MCF 10A (cell line): Measurements from ENCODE around the gene ZPBP2. TPM values are rescaled to one million over a fixed set of nuclear protein-coding genes. Genes with fewer than 3 reads are reported as not detected.

ENCODE experiments used
- BruUV-seq: library from RNA; stranded (reverse); fragments of 400-500 nt; replicated peaks from 2 replicates; lab custom pipeline; 2021; lab: Mats Ljungman, UMichigan
- CTCF ChIA-PET: fragments of 300-600 bp; sonication (Branson Sonifier 250); formaldehyde crosslinking; extraction: SDS; loops from one replicate; lab custom pipeline; 2021; ENCODE audit warnings: antibody characterized with exemption, inconsistent platforms; lab: Yijun Ruan, JAX
- POLR2A ChIA-PET: fragments of 300-600, 350-650 bp; sonication (Branson Sonifier 250); formaldehyde crosslinking; extraction: SDS; loops from one replicate; lab custom pipeline; 2020; ENCODE audit warnings: antibody characterized with exemption, inconsistent platforms; lab: Yijun Ruan, JAX
- DNase-seq: peaks from one replicate; pipeline ENCODE4 v3.0.0-alpha.2; 2018; ENCODE audit not compliant: unreplicated experiment
- H3K27ac Mint-ChIP-seq: one replicate; pipeline ENCODE4 v1.8.0; 2022; ENCODE audit warnings: mild to moderate bottlenecking, low read depth, mixed read lengths; ENCODE audit not compliant: unreplicated experiment
- H3K27me3 Mint-ChIP-seq: one replicate; pipeline ENCODE4 v1.8.0; 2022; ENCODE audit warnings: mixed read lengths; ENCODE audit not compliant: insufficient read depth, unreplicated experiment
- H3K36me3 Mint-ChIP-seq: one replicate; pipeline ENCODE4 v1.8.0; 2022; ENCODE audit warnings: mild to moderate bottlenecking, moderate library complexity, mixed read lengths; ENCODE audit not compliant: insufficient read depth, unreplicated experiment
- H3K4me1 Mint-ChIP-seq: one replicate; pipeline ENCODE4 v1.8.0; 2022; ENCODE audit warnings: mixed read lengths; ENCODE audit not compliant: insufficient read depth, unreplicated experiment
- H3K4me3 Mint-ChIP-seq: one replicate; pipeline ENCODE4 v1.8.0; 2022; ENCODE audit warnings: mild to moderate bottlenecking, moderate library complexity, mixed read lengths; ENCODE audit not compliant: unreplicated experiment
- H3K9me3 Mint-ChIP-seq: one replicate; pipeline ENCODE4 v1.8.0; 2022; ENCODE audit warnings: mixed read lengths; ENCODE audit not compliant: unreplicated experiment
- intact Hi-C: fragments of 100-400 bp; cut with micrococcal nuclease; formaldehyde crosslinking; loops from 2 replicates; pipeline ENCODE4 v1.14.1; 2022
- total RNA-seq: library from RNA; stranded (reverse); gene quantifications from 2 replicates; pipeline ENCODE4 v1.2.3, GENCODE V29; 2022
- TF ChIP-seq, protein P1 (sequence below): fragments of 200-600 bp; IDR thresholded peaks from one replicate; pipeline ENCODE4 v1.8.0; 2022; ENCODE audit warnings: antibody characterized with exemption, mild to moderate bottlenecking; ENCODE audit not compliant: unreplicated experiment

The ZPBP2 gene
- total RNA-seq, 1 experiment from 2014 or later = not detected

DNA sequence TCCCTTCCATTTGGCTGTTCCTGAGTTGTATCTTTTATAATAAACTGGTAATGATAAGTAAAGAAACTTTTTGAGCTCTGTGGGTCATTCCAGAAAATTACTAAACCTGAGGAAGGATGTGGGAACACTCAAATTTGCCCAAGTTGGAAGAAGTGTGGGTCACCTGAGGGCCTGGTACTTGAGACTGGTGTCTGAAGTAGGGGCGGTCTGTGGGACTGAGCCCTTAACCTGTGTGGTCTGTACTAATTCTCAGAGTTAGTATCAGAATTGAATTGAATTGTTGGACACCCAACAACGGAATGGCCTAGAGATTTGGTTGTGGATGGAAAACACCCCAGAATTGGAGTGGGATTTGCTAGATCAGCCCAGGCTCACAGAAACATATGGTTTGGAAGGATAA lies 47.0 kb upstream of the ZPBP2 start:
- Mint-ChIP-seq H3K36me3 (no peaks in the 10 kb centered on the region), H3K9me3 (peaks cover 9% of the 10 kb centered on the region), H3K4me1 (no peaks in the 10 kb centered on the region), H3K27me3 (peaks cover 56% of the 10 kb centered on the region), H3K4me3 (no peak overlapping the region), H3K27ac (no peak overlapping the region)
- POLR2A ChIA-PET = interaction anchor here (0.6 kb wide), 1 partner anchor 20 kb away, joined by 4 read pairs; no protein-coding TSS in a partner anchor
- intact Hi-C loops = no loop called here
- BruUV-seq = no TSS peak
- CTCF ChIA-PET = no interaction called here
- no peak for DNase-seq
- TF ChIP-seq, protein P1, sequence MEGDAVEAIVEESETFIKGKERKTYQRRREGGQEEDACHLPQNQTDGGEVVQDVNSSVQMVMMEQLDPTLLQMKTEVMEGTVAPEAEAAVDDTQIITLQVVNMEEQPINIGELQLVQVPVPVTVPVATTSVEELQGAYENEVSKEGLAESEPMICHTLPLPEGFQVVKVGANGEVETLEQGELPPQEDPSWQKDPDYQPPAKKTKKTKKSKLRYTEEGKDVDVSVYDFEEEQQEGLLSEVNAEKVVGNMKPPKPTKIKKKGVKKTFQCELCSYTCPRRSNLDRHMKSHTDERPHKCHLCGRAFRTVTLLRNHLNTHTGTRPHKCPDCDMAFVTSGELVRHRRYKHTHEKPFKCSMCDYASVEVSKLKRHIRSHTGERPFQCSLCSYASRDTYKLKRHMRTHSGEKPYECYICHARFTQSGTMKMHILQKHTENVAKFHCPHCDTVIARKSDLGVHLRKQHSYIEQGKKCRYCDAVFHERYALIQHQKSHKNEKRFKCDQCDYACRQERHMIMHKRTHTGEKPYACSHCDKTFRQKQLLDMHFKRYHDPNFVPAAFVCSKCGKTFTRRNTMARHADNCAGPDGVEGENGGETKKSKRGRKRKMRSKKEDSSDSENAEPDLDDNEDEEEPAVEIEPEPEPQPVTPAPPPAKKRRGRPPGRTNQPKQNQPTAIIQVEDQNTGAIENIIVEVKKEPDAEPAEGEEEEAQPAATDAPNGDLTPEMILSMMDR = no peak

- Mint-ChIP-seq H3K4me3 (no peak overlapping the region), H3K27ac (no peak overlapping the region), H3K27me3 (peaks cover 66% of the 10 kb centered on the region), H3K36me3 (no peaks in the 10 kb centered on the region), H3K9me3 (peaks cover 9% of the 10 kb centered on the region), H3K4me1 (no peaks in the 10 kb centered on the region)
- intact Hi-C loops = no loop called here
- TF ChIP-seq, protein P1 = no peak
- no TSS peak for BruUV-seq
- ChIA-PET CTCF (no interaction called here), POLR2A (no interaction called here)
- no peak for DNase-seq
Measured at GRCh38 chr17:39822051-39822451, 46.0 kb upstream of the ZPBP2 start.

GRCh38 chr17:39823407-39824054 lies 44.5 kb upstream of the ZPBP2 start:
- Mint-ChIP-seq H3K36me3 (no peaks in the 10 kb centered on the region), H3K27me3 (peaks cover 81% of the 10 kb centered on the region), H3K4me3 (no peak overlapping the region), H3K27ac (no peak overlapping the region), H3K9me3 (peaks cover 9% of the 10 kb centered on the region), H3K4me1 (no peaks in the 10 kb centered on the region)
- TF ChIP-seq, protein P1 = no peak
- BruUV-seq = no TSS peak
- CTCF ChIA-PET = interaction anchor here (0.6 kb wide), 1 partner anchor 297 kb away, joined by 3 read pairs; no protein-coding TSS in a partner anchor
- intact Hi-C loops = no loop called here
- DNase-seq = no peak
- POLR2A ChIA-PET = no interaction called here

- ChIA-PET CTCF (interaction anchor here (1.3 kb wide), 1 partner anchor 9 kb away, joined by 3 read pairs; no protein-coding TSS in a partner anchor), POLR2A (no interaction called here)
- intact Hi-C loops = no loop called here
- TF ChIP-seq, protein P1 = no peak
- no peaks in the 10 kb centered on the region for H3K36me3 Mint-ChIP-seq
- H3K27ac Mint-ChIP-seq = no peak overlapping the region
- no peak for DNase-seq
- no TSS peak for BruUV-seq
- peaks cover 9% of the 10 kb centered on the region for H3K9me3 Mint-ChIP-seq
- H3K27me3 Mint-ChIP-seq = peaks cover 85% of the 10 kb centered on the region
- H3K4me3 Mint-ChIP-seq = no peak overlapping the region
- H3K4me1 Mint-ChIP-seq = no peaks in the 10 kb centered on the region
Measured at GRCh38 chr17:39826334-39826733, 41.7 kb upstream of the ZPBP2 start.
